Activated T-cell treated with anti-CD3 and anti-CD28 coated beads, Interleukin-2, amount 50 U/mL, for 72 hours (primary cell): ENCODE results near the gene PRKAA1. TPM values are rescaled to one million over a fixed set of nuclear protein-coding genes. Genes with fewer than 3 reads are reported as not detected.

Experiments used
- ATAC-seq, 2 donors: fragments of 150-1000 bp; cut with Tn5 transposase; replicated peaks in 1 of 2; 2 replicates each; pipeline ENCODE4 v1.10.0; 2021; ENCODE audit warnings: moderate library complexity in 2 of 2, mild to moderate bottlenecking in 1 of 2
- DNase-seq, 2 donors: peaks; one replicate each; pipeline ENCODE4 v3.0.0; 2021 to 2022; ENCODE audit warnings: mixed read lengths in 1 of 2
- H3K27ac Mint-ChIP-seq: one replicate; pipeline ENCODE4 v1.8.0; 2022; ENCODE audit warnings: mild to moderate bottlenecking, moderate library complexity, mixed read lengths
- H3K27me3 Mint-ChIP-seq: one replicate; pipeline ENCODE4 v1.8.0; 2022; ENCODE audit warnings: low read depth, mixed read lengths
- H3K36me3 Mint-ChIP-seq, 2 donors: one replicate each; pipeline ENCODE4 v1.8.0; 2022; ENCODE audit warnings: mixed read lengths in 2 of 2, mild to moderate bottlenecking in 1 of 2; ENCODE audit not compliant: insufficient read depth in 2 of 2
- H3K4me1 Mint-ChIP-seq: one replicate; pipeline ENCODE4 v1.8.0; 2022; ENCODE audit warnings: low read depth, mixed read lengths
- H3K4me3 Mint-ChIP-seq, 2 donors: one replicate each; pipeline ENCODE4 v1.8.0; 2022; ENCODE audit warnings: mild to moderate bottlenecking in 2 of 2, mixed read lengths in 2 of 2, moderate library complexity in 2 of 2
- H3K9me3 Mint-ChIP-seq, 2 donors: one replicate each; pipeline ENCODE4 v1.8.0; 2022; ENCODE audit warnings: mixed read lengths in 2 of 2
- total RNA-seq, 2 donors: library from RNA; stranded (reverse); gene quantifications; one replicate each; pipeline ENCODE4 v1.2.3, GENCODE V29; 2022

Gene PRKAA1
- total RNA-seq, 2 donors from 2014 or later = 62.7 to 69.1 TPM

- ATAC-seq (no peak), DNase-seq (no peak)
- Mint-ChIP-seq H3K4me3 (no peak overlapping the region), H3K27me3 (no peaks in the 10 kb centered on the region), H3K9me3 (peaks cover 2 to 3% of the 10 kb centered on the region in 2 donors), H3K4me1 (peaks cover 23% of the 10 kb centered on the region), H3K27ac (no peak overlapping the region), H3K36me3 (peaks cover 15 to 19% of the 10 kb centered on the region in 2 donors)
These were observed 13.3 kb downstream of the PRKAA1 start for GRCh38 chr5:40784916-40785315.

- peaks cover 15 to 19% of the 10 kb centered on the region in 2 donors for H3K36me3 Mint-ChIP-seq
- peaks cover 17% of the 10 kb centered on the region for H3K4me1 Mint-ChIP-seq
- DNase-seq (no peak), ATAC-seq (no peak)
- no peaks in the 10 kb centered on the region for H3K27me3 Mint-ChIP-seq
- peaks cover 2 to 3% of the 10 kb centered on the region in 2 donors for H3K9me3 Mint-ChIP-seq
- H3K27ac Mint-ChIP-seq = peak overlapping the region; percentile 69
- no peak overlapping the region for H3K4me3 Mint-ChIP-seq
These were observed 14.0 kb downstream of the PRKAA1 start for GRCh38 chr5:40784027-40784653.

- Mint-ChIP-seq H3K36me3 (peaks cover 7 to 8% of the 10 kb centered on the region in 2 donors), H3K27ac (peak overlapping the region; percentile 80), H3K27me3 (no peaks in the 10 kb centered on the region), H3K4me3 (no peak overlapping the region), H3K4me1 (peaks cover 16% of the 10 kb centered on the region), H3K9me3 (no peaks in the 10 kb centered on the region)
- no peak for DNase-seq
- no peak for ATAC-seq
These were observed 16.2 kb downstream of the PRKAA1 start for GRCh38 chr5:40781843-40782409.

GRCh38 chr5:40780858-40781257 lies 17.3 kb downstream of the PRKAA1 start:
- ATAC-seq (no peak), DNase-seq (no peak)
- no peaks in the 10 kb centered on the region for H3K9me3 Mint-ChIP-seq
- peak overlapping the region; percentile 46 for H3K27ac Mint-ChIP-seq
- peaks cover 21% of the 10 kb centered on the region for H3K4me1 Mint-ChIP-seq
- no peak overlapping the region for H3K4me3 Mint-ChIP-seq
- no peaks in the 10 kb centered on the region for H3K27me3 Mint-ChIP-seq
- peaks cover 5 to 6% of the 10 kb centered on the region in 2 donors for H3K36me3 Mint-ChIP-seq

- ATAC-seq (no peak), DNase-seq (no peak)
- Mint-ChIP-seq H3K4me1 (peaks cover 20% of the 10 kb centered on the region), H3K4me3 (no peak overlapping the region), H3K36me3 (peaks cover 2 to 7% of the 10 kb centered on the region in 2 donors), H3K27ac (no peak overlapping the region), H3K27me3 (no peaks in the 10 kb centered on the region), H3K9me3 (no peaks in the 10 kb centered on the region)
These were observed 18.0 kb downstream of the PRKAA1 start for GRCh38 chr5:40780199-40780598.

- H3K27me3 Mint-ChIP-seq = no peaks in the 10 kb centered on the region
These were observed 18.6 kb downstream of the PRKAA1 start for GRCh38 chr5:40779561-40779960.

GRCh38 chr5:40778133-40778532 lies 20.0 kb downstream of the PRKAA1 start:
- Mint-ChIP-seq H3K27ac (peak overlapping the region; percentile 64), H3K4me1 (peaks cover 20% of the 10 kb centered on the region), H3K9me3 (no peaks in the 10 kb centered on the region), H3K27me3 (no peaks in the 10 kb centered on the region), H3K4me3 (no peak overlapping the region), H3K36me3 (peaks cover 2 to 9% of the 10 kb centered on the region in 2 donors)
- ATAC-seq = no peak
- no peak for DNase-seq

More at GRCh38 chr5:40779561-40779960, 18.6 kb downstream of the PRKAA1 start:
- Mint-ChIP-seq H3K27ac (no peak overlapping the region), H3K9me3 (no peaks in the 10 kb centered on the region), H3K4me3 (no peak overlapping the region), H3K4me1 (peaks cover 20% of the 10 kb centered on the region), H3K36me3 (peaks cover 2 to 7% of the 10 kb centered on the region in 2 donors)
- ATAC-seq = no peak
- no peak for DNase-seq

- ATAC-seq = peak; percentile 5 to 50
- DNase-seq = no peak
- H3K4me3 Mint-ChIP-seq = peak overlapping the region in 1 of 2 donors; percentile 24
- peaks cover 2 to 9% of the 10 kb centered on the region in 2 donors for H3K36me3 Mint-ChIP-seq
- H3K9me3 Mint-ChIP-seq = no peaks in the 10 kb centered on the region
- peak overlapping the region; percentile 56 for H3K27ac Mint-ChIP-seq
- H3K27me3 Mint-ChIP-seq = no peaks in the 10 kb centered on the region
- peaks cover 20% of the 10 kb centered on the region for H3K4me1 Mint-ChIP-seq
These were observed 21.6 kb downstream of the PRKAA1 start for GRCh38 chr5:40776658-40776977.

GRCh38 chr5:40775846-40776657 lies 22.1 kb downstream of the PRKAA1 start:
- no peaks in the 10 kb centered on the region for H3K27me3 Mint-ChIP-seq
- peak overlapping the region in 1 of 2 donors; percentile 24 for H3K4me3 Mint-ChIP-seq
- peaks cover 20% of the 10 kb centered on the region for H3K4me1 Mint-ChIP-seq
- ATAC-seq = peak; percentile 66 to 90
- peak overlapping the region; percentile 56 for H3K27ac Mint-ChIP-seq
- H3K36me3 Mint-ChIP-seq = peaks cover 2 to 9% of the 10 kb centered on the region in 2 donors
- H3K9me3 Mint-ChIP-seq = no peaks in the 10 kb centered on the region
- DNase-seq = no peak

- peak overlapping the region; percentile 56 for H3K27ac Mint-ChIP-seq
- DNase-seq = no peak
- H3K4me3 Mint-ChIP-seq = peak overlapping the region in 1 of 2 donors; percentile 16
- no peaks in the 10 kb centered on the region for H3K9me3 Mint-ChIP-seq
- peaks cover 4 to 9% of the 10 kb centered on the region in 2 donors for H3K36me3 Mint-ChIP-seq
- ATAC-seq = no peak
- H3K27me3 Mint-ChIP-seq = no peaks in the 10 kb centered on the region
- H3K4me1 Mint-ChIP-seq = peaks cover 20% of the 10 kb centered on the region
These were observed 22.9 kb downstream of the PRKAA1 start for GRCh38 chr5:40775085-40775845.

- H3K36me3 Mint-ChIP-seq = peaks cover 4 to 10% of the 10 kb centered on the region in 2 donors
- H3K27ac Mint-ChIP-seq = no peak overlapping the region
- peaks cover 20% of the 10 kb centered on the region for H3K4me1 Mint-ChIP-seq
- DNase-seq (no peak), ATAC-seq (no peak)
- H3K4me3 Mint-ChIP-seq = no peak overlapping the region
- no peaks in the 10 kb centered on the region for H3K9me3 Mint-ChIP-seq
- no peaks in the 10 kb centered on the region for H3K27me3 Mint-ChIP-seq
These were observed 23.6 kb downstream of the PRKAA1 start for GRCh38 chr5:40774623-40775022.

GRCh38 chr5:40770764-40771163 lies 27.4 kb downstream of the PRKAA1 start:
- H3K4me3 Mint-ChIP-seq = no peak overlapping the region
- no peak for ATAC-seq
- H3K36me3 Mint-ChIP-seq = peaks cover 3 to 17% of the 10 kb centered on the region in 2 donors
- H3K27ac Mint-ChIP-seq = no peak overlapping the region
- H3K9me3 Mint-ChIP-seq = no peaks in the 10 kb centered on the region
- no peak for DNase-seq
- H3K27me3 Mint-ChIP-seq = no peaks in the 10 kb centered on the region
- peaks cover 4% of the 10 kb centered on the region for H3K4me1 Mint-ChIP-seq

- H3K27me3 Mint-ChIP-seq = no peaks in the 10 kb centered on the region
- DNase-seq = no peak
- ATAC-seq = no peak
- no peak overlapping the region for H3K27ac Mint-ChIP-seq
- H3K4me3 Mint-ChIP-seq = no peak overlapping the region
- no peaks in the 10 kb centered on the region for H3K4me1 Mint-ChIP-seq
- no peaks in the 10 kb centered on the region for H3K9me3 Mint-ChIP-seq
- H3K36me3 Mint-ChIP-seq = peaks cover 3 to 21% of the 10 kb centered on the region in 2 donors
These were observed 35.5 kb downstream of the PRKAA1 start for GRCh38 chr5:40762705-40763104.
